T-helper 2 cell treated with Interferon-gamma antibody and Interleukin-4, amounts not matched to agents 100 ng/mL and 5 ng/mL, for 36 hours (primary cell): Measurements from ENCODE around the gene FAM111A. TPM values are rescaled to one million over a fixed set of nuclear protein-coding genes. Genes with fewer than 3 reads are reported as not detected.

ENCODE experiments used
- intact Hi-C: fragments of 100-400 bp; cut with micrococcal nuclease; formaldehyde crosslinking; loops from one replicate; pipeline ENCODE4 v1.15.1; 2023
- total RNA-seq: library from RNA; stranded (reverse); gene quantifications from 2 replicates; pipeline ENCODE4 v1.2.3, GENCODE V29; 2022

FAM111A gene
- total RNA-seq, 1 donor from 2014 or later, result 145 TPM

GRCh38 chr11:59174664-59175033, 32.0 kb downstream of the FAM111A start:
- intact Hi-C loops, result loop anchor here (10.0 kb wide), 2 partner anchors 380 to 490 kb away; partner anchors contain the start of gene PATL1

- intact Hi-C loops, result loop anchor here (10.0 kb wide), 2 partner anchors 380 to 490 kb away; partner anchors contain the start of gene PATL1
These were observed 32.4 kb downstream of the FAM111A start for GRCh38 chr11:59175091-59175501.

GRCh38 chr11:59176330-59176729, 33.7 kb downstream of the FAM111A start:
- intact Hi-C loops, result loop anchor here (10.0 kb wide), 2 partner anchors 378 to 488 kb away; partner anchors contain the start of gene PATL1

- intact Hi-C loops, result loop anchor here (10.0 kb wide), 2 partner anchors 376 to 486 kb away; partner anchors contain the start of gene PATL1
These were observed 35.7 kb downstream of the FAM111A start for GRCh38 chr11:59178402-59178801.

GRCh38 chr11:59179121-59179520, 36.5 kb downstream of the FAM111A start:
- intact Hi-C loops, result loop anchor here (10.0 kb wide), 2 partner anchors 376 to 486 kb away; partner anchors contain the start of gene PATL1

GRCh38 chr11:59180168-59180776, 37.6 kb downstream of the FAM111A start:
- intact Hi-C loops, result no loop called here

- intact Hi-C loops, result no loop called here
These were observed 38.3 kb downstream of the FAM111A start for GRCh38 chr11:59180907-59181306.

GRCh38 chr11:59181746-59182456, 39.2 kb downstream of the FAM111A start:
- intact Hi-C loops, result no loop called here

GRCh38 chr11:59182457-59183151, 39.9 kb downstream of the FAM111A start:
- intact Hi-C loops, result no loop called here

GRCh38 chr11:59183771-59184170, 41.1 kb downstream of the FAM111A start:
- intact Hi-C loops, result no loop called here

- intact Hi-C loops, result no loop called here
These were observed 42.2 kb downstream of the FAM111A start for GRCh38 chr11:59184691-59185339.

GRCh38 chr11:59185386-59185945, 42.8 kb downstream of the FAM111A start:
- intact Hi-C loops, result no loop called here

- intact Hi-C loops, result loop anchor here (1.0 kb wide), 1 partner anchor 15 kb away; no protein-coding TSS in a partner anchor
These were observed 43.5 kb downstream of the FAM111A start for GRCh38 chr11:59186130-59186594.

GRCh38 chr11:59187035-59187434, 44.4 kb downstream of the FAM111A start:
- intact Hi-C loops, result no loop called here

- intact Hi-C loops, result no loop called here
These were observed 44.9 kb downstream of the FAM111A start for GRCh38 chr11:59187587-59187986.

GRCh38 chr11:59188954-59189353, 46.3 kb downstream of the FAM111A start:
- intact Hi-C loops, result no loop called here

GRCh38 chr11:59189986-59190385, 47.3 kb downstream of the FAM111A start:
- intact Hi-C loops, result no loop called here

GRCh38 chr11:59191095-59191494, 48.4 kb downstream of the FAM111A start:
- intact Hi-C loops, result no loop called here

- intact Hi-C loops, result no loop called here
These were observed 49.2 kb downstream of the FAM111A start for GRCh38 chr11:59191890-59192289.

GRCh38 chr11:59192446-59193020, 49.9 kb downstream of the FAM111A start:
- intact Hi-C loops, result no loop called here
